ENCODE data around the gene SERPING1.

The SERPING1 gene

DNA sequence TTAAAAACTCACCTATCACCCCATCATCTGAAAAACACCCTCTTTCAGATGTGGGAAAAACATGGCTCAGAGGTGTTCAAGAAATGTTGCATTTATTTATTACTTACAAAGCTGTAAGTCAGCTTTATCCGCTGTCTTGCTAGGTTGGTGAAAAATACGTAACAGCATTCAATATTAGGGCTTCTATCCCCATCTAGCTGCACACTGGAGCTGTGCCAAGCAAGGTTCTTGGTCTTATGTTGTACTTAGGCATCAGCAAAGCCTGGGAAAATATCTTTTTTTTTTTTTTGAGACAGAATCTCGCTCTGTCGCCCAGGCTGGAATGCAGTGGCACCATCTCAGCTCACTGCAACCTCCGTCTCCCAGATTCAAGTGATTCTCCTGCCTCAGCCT, 7.5 kb downstream of the SERPING1 start:
- TF ChIP-seq, protein P1, sequence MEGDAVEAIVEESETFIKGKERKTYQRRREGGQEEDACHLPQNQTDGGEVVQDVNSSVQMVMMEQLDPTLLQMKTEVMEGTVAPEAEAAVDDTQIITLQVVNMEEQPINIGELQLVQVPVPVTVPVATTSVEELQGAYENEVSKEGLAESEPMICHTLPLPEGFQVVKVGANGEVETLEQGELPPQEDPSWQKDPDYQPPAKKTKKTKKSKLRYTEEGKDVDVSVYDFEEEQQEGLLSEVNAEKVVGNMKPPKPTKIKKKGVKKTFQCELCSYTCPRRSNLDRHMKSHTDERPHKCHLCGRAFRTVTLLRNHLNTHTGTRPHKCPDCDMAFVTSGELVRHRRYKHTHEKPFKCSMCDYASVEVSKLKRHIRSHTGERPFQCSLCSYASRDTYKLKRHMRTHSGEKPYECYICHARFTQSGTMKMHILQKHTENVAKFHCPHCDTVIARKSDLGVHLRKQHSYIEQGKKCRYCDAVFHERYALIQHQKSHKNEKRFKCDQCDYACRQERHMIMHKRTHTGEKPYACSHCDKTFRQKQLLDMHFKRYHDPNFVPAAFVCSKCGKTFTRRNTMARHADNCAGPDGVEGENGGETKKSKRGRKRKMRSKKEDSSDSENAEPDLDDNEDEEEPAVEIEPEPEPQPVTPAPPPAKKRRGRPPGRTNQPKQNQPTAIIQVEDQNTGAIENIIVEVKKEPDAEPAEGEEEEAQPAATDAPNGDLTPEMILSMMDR (IDR thresholded peaks at IDR 0.05; ENCODE audit: low read length, missing control alignments): no peak
- no peak overlapping the region for H3K4me3 ChIP-seq (replicated peaks; ENCODE audit: low read depth, low read length)

DNA sequence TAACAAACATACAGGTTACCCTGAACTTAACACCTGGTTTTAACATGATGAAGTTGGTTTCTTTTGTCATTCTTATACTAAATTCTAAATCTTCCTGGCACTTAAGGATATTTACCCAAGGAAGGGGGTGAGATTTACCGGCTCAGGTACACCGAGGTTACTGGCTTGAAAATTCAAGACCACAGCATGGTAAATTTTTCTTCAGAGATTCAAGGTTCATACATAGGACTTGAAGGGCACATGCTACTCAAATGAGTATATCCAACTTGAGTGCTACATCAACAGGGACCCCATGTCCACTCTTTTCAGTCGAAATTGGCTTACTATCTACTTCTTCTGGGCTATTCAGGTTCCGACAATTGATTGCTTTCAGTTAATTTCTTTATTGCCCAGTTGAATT, 12.7 kb downstream of the SERPING1 start:
- H3K4me3 ChIP-seq (replicated peaks; ENCODE audit: low read depth, low read length): no peak overlapping the region
- no peak for DNase-seq (ENCODE audit: low read depth)
- TF ChIP-seq, protein P1 (IDR thresholded peaks at IDR 0.05; ENCODE audit: low read length, missing control alignments): no peak

More for the DNA sequence above, 7.5 kb downstream of the SERPING1 start:
- DNase-seq (ENCODE audit: low read depth): no peak

DNA sequence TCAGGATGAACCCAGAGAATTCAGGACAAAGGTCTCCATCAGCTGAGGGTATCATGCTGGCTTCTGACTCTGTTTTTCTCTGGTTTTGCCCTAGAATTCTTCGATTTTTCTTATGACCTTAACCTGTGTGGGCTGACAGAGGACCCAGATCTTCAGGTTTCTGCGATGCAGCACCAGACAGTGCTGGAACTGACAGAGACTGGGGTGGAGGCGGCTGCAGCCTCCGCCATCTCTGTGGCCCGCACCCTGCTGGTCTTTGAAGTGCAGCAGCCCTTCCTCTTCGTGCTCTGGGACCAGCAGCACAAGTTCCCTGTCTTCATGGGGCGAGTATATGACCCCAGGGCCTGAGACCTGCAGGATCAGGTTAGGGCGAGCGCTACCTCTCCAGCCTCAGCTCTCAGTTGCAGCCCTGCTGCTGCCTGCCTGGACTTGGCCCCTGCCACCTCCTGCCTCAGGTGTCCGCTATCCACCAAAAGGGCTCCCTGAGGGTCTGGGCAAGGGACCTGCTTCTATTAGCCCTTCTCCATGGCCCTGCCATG, 16.8 kb downstream of the SERPING1 start:
- no peak overlapping the region for H3K4me3 ChIP-seq (replicated peaks; ENCODE audit: low read depth, low read length)
- DNase-seq (ENCODE audit: low read depth): no peak
- TF ChIP-seq, protein P1 (IDR thresholded peaks at IDR 0.05; ENCODE audit: low read length, missing control alignments): no peak

DNA sequence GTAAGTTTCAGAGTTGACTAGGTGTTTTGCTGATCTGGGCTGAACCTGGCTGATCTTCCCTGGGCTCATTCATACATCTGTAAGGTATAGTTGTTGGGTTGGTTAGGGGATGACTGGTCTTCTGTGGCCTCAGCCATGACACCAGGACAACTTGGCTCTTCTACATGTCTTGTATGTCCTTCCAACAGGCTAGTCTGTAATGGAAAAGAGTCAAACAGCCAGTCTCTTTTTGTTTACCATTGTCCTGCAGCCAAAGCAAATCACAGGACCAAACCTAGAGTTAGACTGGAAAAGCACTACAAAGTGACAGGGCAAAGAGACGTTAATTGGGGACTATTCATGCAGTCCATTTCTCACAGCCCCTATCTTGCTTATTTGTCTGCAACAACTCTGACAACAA, 17.8 kb downstream of the SERPING1 start:
- TF ChIP-seq, protein P1 (IDR thresholded peaks at IDR 0.05; ENCODE audit: low read length, missing control alignments): no peak
- no peak overlapping the region for H3K4me3 ChIP-seq (replicated peaks; ENCODE audit: low read depth, low read length)
- DNase-seq (ENCODE audit: low read depth): no peak

DNA sequence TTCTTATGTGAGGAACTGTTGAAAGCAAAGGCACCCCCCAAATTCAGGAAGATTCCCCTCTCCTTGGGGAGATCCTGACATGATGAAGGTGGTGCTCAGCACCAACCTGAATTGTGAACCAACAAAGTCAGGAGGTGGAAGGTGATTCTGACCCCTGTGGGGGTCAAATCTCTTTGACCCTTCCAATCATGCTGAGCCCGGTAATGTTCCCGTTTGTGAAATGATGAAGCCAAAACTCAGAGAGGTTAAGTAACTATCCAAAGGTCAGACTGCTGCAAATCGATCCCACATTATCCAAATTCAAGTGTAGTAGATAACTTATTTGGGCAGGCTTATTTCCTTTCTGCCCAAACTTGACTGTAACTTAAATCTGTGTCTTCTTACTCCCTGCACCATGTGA, 19.1 kb downstream of the SERPING1 start:
- TF ChIP-seq, protein P1 (IDR thresholded peaks at IDR 0.05; ENCODE audit: low read length, missing control alignments): no peak
- no peak for DNase-seq (ENCODE audit: low read depth)
- H3K4me3 ChIP-seq (replicated peaks; ENCODE audit: low read depth, low read length): no peak overlapping the region

DNA sequence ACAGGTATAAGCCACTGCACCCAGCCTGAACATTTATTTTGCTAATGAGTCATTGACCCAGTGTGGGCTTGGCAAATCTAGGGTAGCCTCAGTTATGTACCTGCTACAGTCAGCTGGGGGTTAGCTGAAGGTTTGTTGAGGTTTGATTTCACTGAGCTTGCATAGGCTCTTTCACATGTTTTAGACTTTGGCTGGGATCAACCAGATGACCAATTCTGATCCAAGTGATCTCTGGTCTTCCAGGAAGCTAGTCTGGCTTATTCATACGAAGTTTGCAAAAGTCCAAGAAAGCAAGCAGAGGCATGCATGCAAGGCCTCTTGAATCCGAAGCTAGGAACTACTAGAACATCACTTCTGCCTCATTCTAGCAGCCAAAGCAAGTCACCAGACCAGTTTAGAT, 21.0 kb downstream of the SERPING1 start:
- no peak overlapping the region for H3K4me3 ChIP-seq (replicated peaks; ENCODE audit: low read depth, low read length)
- TF ChIP-seq, protein P1 (IDR thresholded peaks at IDR 0.05; ENCODE audit: low read length, missing control alignments): no peak
- DNase-seq (ENCODE audit: low read depth): no peak

DNA sequence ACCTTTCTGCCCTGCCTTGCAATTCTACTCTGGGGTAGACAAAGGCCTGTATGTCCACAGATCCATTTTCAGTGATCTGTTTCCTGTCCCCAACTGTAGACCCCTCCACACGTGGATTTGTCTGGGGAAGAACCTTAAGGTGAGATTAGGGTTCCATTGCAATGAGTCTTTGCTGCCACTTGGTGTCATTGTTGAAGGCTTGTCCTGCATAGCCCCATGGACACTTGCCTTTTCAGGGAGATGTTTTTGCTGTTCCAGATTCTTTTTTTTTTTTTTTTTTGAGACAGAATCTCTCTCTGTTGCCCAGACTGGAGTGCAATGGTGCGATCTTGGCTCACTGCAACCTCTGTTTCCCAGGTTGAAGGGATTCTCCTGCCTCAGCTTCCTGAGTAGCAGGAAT, 21.8 kb downstream of the SERPING1 start:
- TF ChIP-seq, protein P1 (IDR thresholded peaks at IDR 0.05; ENCODE audit: low read length, missing control alignments): no peak
- no peak overlapping the region for H3K4me3 ChIP-seq (replicated peaks; ENCODE audit: low read depth, low read length)
- DNase-seq (ENCODE audit: low read depth): no peak
